GM21390 (cell line): ENCODE measurements around the gene EPHA2.

Experiments used
- ATAC-seq: cut with Tn5 transposase; IDR thresholded peaks from one replicate; pipeline ENCODE4 v1.9.1; 2021; ENCODE audit not compliant: unreplicated experiment

EPHA2 gene

DNA sequence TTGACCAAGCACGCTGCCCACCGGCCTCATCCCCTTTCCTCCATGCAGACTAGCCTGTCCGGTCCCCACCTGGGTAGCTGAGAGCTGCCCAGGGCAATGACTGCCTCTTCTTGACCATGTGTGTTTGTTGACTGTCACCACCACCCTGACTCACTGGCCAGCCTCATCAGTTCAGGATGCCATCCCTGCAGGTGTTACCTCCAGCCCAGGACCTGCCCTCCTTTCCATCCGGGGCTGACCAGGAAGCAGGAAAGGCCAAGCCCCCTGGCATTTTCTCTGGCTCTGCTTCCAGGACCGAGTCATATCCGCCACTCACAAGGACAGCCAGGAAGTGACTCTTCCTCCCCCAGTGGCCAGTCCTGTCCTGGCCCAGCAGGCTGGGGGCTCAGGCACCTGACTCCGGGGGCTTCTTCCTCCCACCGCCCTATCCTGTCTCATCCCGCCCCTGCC is 17.1 kb downstream of the EPHA2 start:
- ATAC-seq: no peak

DNA sequence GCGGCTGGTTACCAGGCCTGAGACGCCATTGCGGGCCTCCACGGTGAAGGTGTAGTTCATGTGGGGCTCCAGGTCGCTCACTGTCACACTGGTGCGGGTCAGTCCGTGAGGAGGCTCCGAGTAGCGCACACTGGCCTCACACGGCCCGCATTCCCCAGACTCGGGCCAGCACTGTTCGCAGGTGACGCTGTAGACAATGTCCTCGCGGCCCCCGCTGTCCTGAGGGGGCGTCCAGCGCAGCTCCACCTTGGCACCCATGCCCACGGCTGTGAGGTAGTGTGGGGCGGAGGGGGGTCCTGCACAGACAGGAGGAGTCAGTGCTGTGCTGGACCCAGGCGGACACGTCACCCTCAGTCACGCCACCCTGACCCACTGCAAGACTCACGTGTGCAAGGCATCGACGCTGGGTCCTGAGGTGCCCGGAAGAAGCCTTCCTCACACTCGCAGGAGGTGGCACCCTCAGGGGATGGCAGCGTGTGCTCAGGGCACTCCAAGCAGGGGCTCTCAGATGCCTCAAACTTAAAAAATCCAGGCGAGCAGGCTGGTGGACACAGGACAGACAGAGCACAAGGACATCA is 17.9 kb downstream of the EPHA2 start:
- ATAC-seq: no peak

DNA sequence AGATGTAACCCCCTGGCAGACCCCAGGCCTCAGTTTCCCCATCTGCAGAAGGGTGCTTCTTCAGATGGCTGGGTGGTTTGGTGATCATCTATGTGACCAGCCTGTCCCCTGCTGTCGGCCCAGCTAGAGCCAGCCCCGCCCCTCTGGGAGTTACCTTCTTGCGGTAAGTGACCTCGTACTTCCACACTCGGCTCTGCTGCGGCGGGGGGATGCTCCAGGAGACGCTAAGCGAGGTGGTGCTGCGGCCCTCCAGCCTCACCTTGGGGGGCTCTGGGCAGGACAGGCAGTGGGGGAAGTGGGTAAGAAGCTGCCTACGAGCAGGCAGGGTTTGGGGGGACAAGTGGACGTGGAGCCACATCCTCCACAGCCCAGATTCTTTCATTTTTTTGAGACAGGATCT is 20.4 kb downstream of the EPHA2 start:
- ATAC-seq: no peak

DNA sequence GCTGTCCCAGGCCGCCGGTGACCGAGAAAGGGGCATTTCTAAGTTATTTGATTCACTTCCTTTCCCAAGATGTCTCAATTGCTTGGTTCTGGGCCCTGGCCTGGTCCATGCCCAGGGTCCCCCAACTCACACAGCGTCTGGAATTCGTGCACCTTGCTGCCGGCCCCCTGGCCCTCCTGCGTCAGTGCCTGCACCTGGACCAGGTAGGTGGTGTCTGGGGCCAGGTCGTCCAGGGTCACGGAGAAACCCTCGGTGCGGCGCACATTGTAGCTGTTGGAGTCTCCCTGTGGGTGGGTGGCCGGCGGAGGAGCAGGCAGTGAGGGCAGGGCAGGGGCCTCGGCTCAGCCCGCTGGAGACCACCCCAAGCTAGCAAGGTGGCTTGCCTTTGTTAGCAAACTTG is 21.0 kb downstream of the EPHA2 start:
- no peak for ATAC-seq

DNA sequence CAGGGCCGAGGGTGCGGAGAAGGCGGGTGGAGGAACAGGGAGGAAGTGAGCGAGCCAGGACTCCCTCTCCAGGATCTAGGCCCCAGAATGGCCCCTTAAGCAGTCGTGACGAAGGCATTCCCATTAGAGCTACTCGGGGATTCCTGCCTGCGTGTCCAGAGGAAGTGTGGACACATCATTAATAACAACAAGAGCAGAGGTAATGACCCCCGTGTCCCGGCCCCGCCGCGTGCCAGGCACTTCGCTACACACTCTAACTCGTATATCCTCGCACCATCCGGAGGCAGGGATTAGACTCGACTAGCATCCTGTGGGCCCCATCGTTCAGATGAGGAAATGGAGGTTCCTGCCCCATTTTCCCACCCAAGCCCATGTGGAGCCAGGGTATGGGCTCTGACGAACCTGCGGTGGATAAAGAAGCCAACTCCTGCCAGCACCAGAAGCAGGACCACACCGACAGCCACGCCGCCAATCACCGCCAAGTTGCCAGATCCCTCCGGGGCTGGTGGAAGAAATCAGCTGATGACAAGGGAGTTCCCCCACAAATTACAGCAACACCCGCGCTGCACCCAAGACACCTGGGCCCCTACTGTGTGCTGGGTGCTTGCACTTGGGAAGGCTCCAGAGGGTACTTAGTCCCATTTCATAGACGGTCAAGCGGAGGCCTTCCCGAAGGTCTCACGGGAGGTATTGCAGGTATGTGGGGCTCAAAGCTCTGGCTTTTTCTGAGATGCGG is 21.6 kb downstream of the EPHA2 start:
- no peak for ATAC-seq

DNA sequence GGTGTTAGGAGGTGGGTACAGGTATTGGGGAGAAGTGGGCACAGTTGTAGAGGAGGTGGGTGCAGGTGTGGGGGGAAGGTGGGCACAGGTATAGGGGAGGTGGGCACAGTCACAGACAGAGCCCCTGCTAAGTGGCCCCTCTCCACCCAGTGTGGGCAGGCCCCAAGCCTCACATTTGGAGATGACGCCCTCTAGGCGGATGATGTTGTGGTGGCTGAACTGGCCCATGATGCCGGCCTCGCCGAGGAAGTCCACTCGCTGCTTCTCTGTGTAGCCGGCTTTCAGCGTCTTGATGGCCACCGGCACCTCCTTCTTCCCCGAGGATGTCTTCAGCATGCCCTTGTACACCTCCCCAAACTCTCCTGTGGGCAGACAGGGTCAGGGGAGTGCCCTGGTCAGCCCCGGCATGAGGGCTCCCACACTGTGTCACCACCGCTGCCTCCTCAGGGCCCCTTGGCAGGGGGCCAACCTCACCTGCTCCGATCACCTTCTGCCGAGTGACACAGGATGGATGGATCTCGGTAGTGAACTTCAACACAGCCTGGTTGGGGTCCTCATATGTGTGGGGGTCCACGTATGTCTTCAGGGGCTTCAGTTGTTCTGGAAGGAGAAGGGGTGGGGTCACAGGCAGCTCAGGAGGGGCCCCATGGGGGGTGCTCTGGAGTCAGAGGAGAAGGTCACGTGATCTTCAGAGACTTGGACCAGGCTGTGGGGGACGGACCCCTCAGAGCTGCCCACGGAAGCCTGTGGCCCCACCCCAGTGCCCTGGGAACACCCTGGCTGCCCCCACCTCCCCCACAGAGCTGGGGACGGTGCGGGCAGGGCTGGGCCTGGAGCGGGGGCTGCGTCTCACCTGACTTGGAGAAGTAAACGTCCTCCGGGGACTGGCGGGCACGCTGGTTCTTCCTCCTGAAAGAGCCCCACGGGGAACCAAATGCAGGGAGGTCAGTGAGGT is 22.6 kb downstream of the EPHA2 start:
- no peak for ATAC-seq

DNA sequence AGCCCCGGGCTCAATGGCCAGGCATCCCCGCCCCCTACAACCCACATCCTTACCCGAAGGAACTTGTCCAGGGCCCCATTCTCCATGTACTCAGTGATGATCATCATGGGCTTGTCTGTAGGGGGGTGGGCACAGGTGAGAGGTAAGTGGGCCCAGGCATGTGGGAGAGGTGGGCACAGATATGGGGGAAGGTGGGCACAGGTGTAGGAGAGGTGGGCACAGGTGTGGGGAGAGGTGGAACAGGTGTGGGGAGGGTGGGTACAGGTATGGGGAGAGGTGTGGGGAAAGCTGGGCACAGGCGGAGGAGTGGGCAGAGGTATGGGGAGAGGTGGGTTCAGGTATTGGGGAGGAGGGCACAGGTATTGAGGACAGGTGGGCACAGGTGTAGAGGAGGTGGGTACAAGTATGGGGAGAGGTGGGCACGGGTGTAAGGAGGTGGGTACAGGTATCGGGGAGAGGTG is 23.5 kb downstream of the EPHA2 start:
- ATAC-seq: no peak

DNA sequence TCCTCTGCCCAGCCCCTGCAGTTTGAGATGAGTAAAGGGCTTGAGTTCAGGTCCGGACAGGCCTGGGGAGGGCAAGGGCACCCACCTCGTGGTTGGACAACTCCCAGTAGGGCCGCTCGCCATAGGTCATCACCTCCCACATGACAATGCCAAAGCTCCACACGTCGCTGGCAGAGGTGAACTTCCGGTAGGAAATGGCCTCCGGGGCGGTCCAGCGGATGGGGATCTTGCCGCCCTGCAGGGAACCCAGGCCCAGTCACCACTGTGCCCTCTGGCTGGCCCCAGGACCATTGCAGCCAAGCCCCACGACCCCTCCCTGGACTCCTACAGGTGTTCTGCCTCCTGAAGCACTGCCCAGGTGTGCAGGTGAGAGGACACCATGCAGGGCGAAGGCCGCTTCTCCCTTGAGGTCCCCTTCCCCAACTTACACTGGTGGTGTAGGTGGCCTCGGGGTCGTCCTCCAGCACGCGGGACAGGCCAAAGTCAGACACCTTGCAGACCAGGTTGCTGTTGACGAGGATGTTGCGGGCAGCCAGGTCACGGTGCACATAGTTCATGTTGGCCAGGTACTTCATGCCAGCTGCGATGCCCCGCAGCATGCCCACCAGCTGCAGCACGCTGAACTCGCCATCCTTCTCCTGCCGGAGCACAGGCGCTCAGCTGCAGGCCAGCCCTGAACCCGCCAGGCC is 24.1 kb downstream of the EPHA2 start:
- no peak for ATAC-seq

DNA sequence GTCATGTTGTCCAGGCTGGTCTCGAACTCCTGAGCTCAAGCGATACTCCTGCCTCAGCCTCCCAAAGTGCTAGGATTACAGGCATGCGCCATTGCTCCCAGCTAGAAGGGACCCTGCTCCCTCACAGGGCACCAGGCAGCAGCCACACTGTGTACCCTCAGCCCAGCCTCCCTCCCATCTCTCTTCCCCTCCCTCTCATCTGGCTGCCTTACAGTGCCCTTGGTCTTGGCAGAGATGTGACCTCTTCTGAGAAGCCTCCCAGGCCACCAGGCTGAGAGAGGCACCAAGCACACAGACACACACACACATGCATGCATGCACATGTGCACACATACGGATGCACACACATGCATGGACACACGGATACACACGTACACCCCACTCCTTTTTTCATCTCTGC is 25.0 kb downstream of the EPHA2 start:
- ATAC-seq: no peak

DNA sequence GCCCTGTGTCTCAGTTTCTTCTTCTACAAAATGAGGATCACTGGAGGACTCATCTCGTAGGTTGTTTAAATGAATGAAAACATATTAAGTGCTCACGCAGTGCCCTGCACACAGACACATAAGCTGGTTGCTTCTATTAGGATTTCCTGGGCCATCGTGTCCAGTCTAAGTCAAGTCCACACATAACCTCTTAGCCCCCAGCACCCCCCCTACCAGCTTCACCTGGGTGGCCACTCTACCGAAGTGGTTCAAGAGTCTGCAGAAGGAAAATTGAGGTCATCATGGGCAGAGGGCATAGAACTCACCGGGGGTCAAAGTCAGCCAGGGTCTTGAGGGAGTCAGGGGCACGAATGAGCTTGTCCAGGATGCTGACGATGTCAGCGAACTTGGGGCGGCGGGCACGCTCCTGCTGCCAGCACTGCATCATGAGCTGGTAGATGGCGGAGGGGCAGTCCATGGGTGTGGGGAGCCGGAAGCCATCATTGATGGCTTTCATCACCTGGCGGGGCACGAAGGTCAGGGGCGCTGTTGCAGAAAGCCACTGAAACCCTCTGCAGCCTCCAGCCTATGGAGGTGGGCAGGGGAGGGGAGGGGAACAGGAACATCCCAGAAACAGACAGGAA is 25.8 kb downstream of the EPHA2 start:
- ATAC-seq: no peak

DNA sequence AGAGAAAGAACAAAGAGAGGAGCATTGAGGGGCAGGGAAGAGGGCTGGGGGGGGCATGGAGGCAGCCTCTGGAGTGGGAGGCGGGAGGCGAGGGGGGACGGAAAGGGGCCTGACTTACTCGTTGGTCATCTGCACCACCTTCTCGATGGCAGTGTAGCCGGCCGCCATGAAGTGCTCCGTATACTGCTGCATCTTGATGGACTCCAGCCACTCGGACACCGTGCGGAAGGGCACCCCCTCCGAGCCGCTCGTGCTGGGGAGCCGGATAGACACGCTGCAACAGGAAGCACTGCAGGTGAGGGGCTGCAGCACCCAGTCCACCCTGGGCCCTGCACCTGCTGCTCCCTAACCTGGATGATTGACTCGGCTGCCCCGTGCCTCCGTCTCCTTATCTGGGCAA is 26.6 kb downstream of the EPHA2 start:
- ATAC-seq: no peak

DNA sequence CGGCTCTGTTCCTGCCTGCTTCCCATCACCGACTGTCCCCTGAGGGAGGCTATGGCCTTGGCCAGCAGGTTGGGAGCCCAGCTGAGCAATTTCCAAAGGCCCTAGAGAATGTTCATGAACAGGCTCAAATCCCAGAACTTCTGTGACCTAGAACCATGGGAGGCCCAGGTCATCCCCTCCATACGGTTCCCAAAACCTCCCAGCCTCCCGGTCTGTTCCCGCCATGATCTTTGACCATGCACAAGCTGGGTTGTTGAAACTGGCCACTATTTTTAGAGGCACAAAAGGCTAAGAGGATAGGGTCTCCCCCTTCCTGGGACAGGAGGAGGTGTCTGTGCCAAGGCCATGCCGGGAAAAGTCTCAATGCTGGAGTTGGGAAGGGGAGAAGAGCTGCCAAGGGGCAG is 27.5 kb downstream of the EPHA2 start:
- no peak for ATAC-seq

DNA sequence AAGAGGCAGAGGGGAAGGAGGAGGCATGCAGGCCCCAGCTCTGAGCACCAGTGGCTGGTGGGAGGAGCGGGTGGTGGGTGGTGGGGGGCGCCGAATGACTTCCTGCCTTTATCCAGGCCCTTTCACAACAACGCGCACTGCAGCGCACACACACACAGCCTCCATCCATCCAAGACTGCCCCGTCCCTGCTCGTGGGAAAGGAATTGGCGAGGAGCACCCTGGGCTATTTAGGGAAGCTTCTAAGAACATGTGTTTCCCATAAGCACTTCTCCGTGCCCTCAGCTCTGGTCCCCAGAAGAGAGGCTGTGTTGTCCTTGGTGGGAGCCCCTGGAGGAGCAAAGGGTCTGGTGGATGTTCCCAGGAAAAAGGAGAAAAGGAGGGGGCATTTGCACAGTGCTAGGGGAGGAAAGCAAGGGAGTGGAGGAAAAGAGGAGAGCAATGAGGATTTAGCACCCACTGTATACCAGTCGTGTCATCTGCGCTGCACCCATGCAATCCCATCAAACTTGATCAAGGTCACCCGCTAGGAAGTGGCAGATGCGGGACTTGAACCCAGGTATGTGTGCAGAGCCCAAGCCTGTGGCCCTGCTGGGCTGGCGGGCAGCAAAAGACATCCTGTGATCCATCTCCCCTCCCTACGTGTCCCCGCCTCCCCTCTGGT is 28.1 kb downstream of the EPHA2 start:
- no peak for ATAC-seq

DNA sequence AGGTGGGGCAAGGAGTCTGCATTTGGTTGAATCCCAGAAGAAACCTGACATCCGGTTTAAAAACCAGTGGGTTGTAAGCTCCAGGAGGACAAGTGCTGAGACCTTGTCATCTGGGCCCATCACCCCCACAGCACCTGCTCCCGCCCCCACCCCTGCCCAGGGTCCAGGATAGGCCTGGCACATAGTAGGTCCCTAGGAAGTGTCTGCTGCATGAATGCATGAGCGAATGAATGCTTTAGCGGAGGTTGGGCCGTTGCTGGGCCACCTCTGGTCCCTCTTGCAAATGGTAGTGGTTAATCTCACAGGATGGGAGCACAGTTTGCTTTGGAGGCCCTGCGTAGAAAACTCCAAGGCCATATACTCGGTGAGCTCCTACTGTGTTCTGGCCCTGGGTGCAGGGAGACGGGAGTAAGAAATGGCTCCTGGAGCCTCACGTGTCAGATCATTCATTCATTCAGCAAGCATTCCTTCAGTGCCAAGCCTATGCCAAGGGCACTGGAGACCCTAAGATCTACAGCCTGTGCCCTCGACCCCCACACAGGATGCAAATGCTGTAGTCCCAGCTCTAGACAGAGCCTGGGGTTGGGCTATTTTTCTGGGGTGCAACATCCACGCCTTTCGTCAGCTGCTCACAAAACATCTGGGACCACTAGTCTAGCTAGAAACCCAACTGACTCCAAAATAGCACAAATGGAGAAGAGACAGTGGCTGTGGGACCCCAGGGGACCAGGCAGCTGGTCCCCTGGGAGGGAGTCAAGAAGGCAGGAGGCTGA is 28.9 kb downstream of the EPHA2 start:
- ATAC-seq: no peak

DNA sequence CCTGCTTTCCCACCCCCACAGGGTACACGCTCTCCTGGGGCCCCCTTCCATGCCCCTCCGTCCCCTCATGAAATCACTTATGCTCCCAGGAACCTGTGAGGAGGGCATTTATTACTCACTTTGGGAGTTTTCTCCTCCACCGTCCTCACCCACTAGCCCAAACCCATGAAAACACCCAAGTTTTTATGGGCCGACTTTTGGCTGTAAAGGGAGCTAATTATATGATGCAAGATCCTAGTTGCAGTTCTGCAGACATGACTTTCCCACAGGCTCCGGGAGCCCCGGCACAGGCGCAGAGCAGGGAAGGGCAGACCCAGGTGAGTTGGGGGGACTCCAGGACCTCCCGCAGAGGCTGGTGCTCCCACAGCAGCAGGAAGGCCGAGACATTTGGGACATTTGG is 29.7 kb downstream of the EPHA2 start:
- no peak for ATAC-seq

DNA sequence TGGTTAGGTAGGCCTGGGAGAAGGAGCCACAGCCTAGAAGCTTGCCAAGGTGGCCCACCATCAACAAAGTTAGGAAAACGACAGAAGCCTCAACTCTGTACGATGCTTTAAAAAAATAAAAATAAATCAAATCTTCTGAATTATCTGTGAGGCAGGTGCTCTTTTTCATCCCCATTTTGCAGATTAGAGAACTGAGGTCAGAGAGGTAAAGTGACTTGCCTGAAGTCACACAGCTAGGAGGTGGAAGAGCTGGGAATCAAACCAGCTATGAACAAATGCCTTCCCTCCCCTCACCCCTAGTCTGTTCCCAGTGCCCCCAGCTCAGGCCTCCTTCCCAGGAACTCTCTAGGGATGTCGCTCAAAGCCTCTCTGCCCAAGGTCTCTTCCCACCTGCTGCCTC is 30.4 kb downstream of the EPHA2 start:
- ATAC-seq: no peak

DNA sequence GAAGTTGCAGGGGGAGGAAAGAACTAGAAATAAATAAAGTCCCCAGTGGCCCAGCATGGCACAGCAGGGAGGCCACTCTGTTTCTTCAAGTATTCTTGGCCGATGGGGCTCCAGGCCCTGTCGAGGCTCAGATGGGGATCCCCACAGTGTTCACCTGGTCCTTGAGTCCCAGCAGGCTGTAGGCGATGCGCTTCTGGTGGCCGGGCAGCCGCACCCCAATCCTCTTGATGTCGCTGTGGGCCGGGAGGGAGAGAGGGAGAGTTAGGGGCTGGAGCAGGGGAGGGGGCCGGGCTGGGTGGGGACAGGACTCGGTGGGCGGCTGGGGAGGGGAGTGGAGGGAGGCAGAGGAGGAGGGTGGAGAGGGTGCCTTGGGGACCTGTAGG is 30.8 kb downstream of the EPHA2 start:
- no peak for ATAC-seq

DNA sequence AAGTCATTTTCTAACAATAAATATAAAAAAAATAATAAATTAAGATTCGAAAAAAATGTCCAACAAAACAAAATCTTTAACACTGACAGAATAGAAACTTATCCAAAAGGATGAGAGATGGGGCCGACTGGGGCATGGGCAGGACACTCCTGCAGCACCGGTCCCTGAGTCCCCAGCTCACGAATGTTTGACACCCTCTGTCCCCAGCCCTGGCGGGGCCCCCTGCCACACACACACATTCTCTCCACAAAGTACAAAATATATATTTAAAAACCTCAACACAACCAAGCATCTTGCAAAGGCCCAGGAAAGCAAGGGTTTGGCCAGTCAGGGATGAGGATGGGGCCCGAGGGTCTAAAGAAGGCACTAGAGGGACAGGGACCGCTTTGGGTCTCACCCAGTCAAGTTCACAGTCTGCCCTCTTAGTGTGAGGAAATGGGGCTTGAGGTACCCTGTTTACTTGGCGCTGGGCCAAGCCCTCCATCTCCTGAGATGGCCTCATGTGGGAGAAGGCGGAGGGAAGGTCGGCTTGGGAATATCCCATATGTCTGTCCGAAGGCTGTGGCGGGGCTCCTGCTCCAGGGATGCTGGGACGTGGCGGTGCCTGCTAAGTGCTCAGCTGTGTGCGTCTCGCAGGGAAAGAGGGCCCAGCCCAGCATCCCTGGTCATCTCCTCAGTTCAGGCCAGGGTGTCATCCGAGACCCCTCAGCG is 31.3 kb downstream of the EPHA2 start:
- no peak for ATAC-seq

DNA sequence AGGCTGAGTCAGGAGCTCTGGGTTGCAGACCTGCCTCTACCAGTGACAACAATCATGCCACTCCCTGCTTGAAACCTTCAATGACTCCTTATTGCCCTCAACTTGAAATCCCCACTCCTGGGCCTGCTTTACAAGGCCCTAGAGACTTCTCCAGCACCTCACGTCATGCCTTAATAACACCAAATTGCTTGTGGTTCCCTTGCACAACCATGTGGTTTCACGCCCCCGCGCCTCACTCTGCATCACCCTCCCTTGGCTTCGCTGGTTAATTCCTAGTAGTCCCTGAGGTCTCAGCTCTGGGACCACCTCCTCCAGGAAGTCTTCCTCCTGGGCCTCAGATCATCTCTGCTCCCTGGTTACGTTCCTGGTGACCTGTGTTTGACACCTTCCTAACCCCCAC is 33.0 kb downstream of the EPHA2 start:
- ATAC-seq: no peak
